Activated T-helper 17 cell treated with anti-CD3 and anti-CD28 coated beads, Interleukin-2, amount 50 U/mL, for 72 hours (primary cell): ENCODE results near the gene CTBP2. TPM values are rescaled to one million over a fixed set of nuclear protein-coding genes. Genes with fewer than 3 reads are reported as not detected.
"Not testable (repeated sequence)": the region's sequence is repeated elsewhere in the genome, so short reads cannot be mapped to it uniquely, and the experiment has no call there.

Experiments used
- ATAC-seq: fragments of 150-1000 bp; cut with Tn5 transposase; replicated peaks from 2 replicates; pipeline ENCODE4 v1.10.0; 2021; ENCODE audit warnings: mild to moderate bottlenecking, moderate library complexity
- H3K27ac Mint-ChIP-seq: one replicate; pipeline ENCODE4 v1.8.0; 2022; ENCODE audit warnings: mixed read lengths
- H3K27me3 Mint-ChIP-seq: one replicate; pipeline ENCODE4 v1.8.0; 2022; ENCODE audit warnings: mixed read lengths
- H3K36me3 Mint-ChIP-seq: one replicate; pipeline ENCODE4 v1.8.0; 2022; ENCODE audit warnings: low read depth, mild to moderate bottlenecking, mixed read lengths
- H3K4me1 Mint-ChIP-seq: one replicate; pipeline ENCODE4 v1.8.0; 2022; ENCODE audit warnings: mixed read lengths
- H3K4me3 Mint-ChIP-seq: one replicate; pipeline ENCODE4 v1.8.0; 2022; ENCODE audit warnings: mild to moderate bottlenecking, mixed read lengths
- H3K9me3 Mint-ChIP-seq: one replicate; pipeline ENCODE4 v1.8.0; 2022; ENCODE audit warnings: mixed read lengths
- total RNA-seq, 2 donors: library from RNA; stranded (reverse); gene quantifications; one replicate each; pipeline ENCODE4 v1.2.3, GENCODE V29; 2022

The CTBP2 gene
- total RNA-seq, 2 donors from 2014 or later, result 0.74 to 1.1 TPM

DNA sequence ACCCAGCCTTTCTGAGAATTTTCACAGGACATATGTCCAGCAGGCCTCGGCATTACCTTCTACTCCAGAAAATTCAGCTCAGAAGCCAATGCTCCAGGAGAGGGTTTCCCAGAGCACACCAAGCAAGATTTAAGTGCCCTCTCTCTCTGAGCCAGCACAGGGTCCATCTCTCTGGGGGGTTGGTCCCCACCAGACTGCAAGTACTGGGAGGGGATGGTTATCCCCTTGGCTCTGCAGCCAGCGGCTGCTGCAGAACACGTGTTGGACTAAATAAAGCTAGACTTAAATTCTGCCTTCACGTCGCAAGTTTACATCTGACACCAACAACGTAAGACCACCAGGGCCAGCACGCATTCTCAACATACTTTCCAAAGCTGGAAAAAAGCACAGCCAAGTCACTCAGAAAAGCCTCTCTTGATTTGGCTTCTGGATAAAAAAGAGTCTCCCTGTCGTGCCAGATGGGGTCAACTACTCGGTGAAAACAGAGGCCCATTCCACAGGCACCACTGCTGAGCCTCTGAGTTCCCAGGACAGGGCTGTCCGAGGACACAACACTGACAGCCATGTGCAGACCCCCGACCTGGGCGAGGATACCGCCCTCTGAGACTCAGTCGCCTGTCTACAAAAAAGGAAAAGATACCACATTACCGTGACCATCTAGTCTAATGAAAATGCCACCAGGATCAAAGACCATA lies 77.3 kb downstream of the CTBP2 start:
- peaks cover 5% of the 10 kb centered on the region for H3K27me3 Mint-ChIP-seq
- H3K4me3 Mint-ChIP-seq, result no peak overlapping the region
- H3K9me3 Mint-ChIP-seq, result no peaks in the 10 kb centered on the region
- H3K4me1 Mint-ChIP-seq, result no peaks in the 10 kb centered on the region
- H3K27ac Mint-ChIP-seq, result no peak overlapping the region
- H3K36me3 Mint-ChIP-seq, result no peaks in the 10 kb centered on the region
- ATAC-seq, result no peak

DNA sequence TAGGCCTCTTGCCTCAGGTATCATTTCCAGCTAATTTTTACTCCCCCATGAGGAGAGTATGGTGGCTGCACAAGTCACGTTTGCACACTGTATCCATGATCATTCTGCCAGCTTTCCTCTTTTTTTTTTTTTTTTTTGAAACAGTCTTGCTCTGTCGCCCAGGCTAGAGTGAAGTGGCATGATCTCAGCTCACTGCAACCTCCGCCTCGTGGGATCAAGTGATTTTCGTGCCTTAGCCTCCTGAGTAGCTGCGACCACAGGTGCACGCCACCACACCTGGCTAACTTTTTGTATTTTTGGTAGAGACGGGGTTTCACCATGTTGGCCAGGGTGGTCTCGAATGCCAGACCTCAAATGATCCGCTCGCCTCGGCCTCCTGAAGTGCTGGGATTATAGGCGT lies 77.9 kb downstream of the CTBP2 start:
- ATAC-seq, H3K27me3 Mint-ChIP-seq, H3K27ac Mint-ChIP-seq, H3K9me3 Mint-ChIP-seq, H3K4me1 Mint-ChIP-seq, H3K4me3 Mint-ChIP-seq, H3K36me3 Mint-ChIP-seq: not testable (repeated sequence)

DNA sequence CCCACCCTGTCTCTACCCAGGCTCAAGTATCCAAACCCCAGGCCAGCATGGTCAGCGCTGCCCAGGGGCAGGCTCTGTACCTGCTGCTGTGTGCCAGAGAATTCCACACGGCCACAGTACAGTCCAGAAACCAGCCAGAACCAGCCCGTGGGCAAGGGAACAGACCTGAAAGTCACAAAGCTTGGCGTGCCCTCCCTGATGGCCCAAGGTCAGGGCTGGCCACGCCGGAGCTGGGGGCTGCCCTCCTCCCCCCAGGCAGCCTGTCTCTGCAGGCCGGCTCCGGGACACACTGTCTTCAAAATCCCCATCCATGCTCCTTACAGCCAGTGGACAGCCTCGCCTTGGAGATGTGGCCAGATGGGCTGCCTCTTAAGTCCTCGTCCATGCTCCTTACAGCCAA lies 78.4 kb downstream of the CTBP2 start:
- Mint-ChIP-seq H3K36me3 (no peaks in the 10 kb centered on the region), H3K27me3 (peaks cover 3% of the 10 kb centered on the region), H3K9me3 (no peaks in the 10 kb centered on the region), H3K4me1 (no peaks in the 10 kb centered on the region), H3K4me3 (no peak overlapping the region), H3K27ac (no peak overlapping the region)
- no peak for ATAC-seq

DNA sequence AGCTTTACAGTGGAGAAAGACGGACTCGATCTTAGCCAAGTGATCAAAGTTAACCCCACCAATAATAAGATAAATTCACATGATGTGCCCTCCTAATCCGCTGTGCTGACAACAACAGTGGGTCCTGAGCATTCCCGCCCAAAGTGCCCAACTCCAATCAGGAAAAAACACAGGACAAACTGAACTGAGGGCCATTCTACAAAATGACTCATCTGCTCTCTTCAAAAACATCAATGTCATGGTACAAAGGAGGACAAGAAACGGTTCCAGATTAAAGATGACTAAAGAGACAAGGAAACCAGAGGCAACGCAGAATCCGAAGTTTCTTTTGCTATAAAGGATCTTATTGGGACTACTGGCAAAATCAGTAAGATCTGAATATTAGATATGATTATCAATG lies 79.4 kb downstream of the CTBP2 start:
- Mint-ChIP-seq H3K36me3 (no peaks in the 10 kb centered on the region), H3K4me1 (no peaks in the 10 kb centered on the region), H3K4me3 (no peak overlapping the region), H3K27me3 (peaks cover 3% of the 10 kb centered on the region), H3K9me3 (no peaks in the 10 kb centered on the region), H3K27ac (no peak overlapping the region)
- ATAC-seq, result no peak

- Mint-ChIP-seq H3K27me3 (peaks cover 6% of the 10 kb centered on the region), H3K4me3 (no peak overlapping the region), H3K27ac (no peak overlapping the region), H3K36me3 (no peaks in the 10 kb centered on the region), H3K4me1 (no peaks in the 10 kb centered on the region), H3K9me3 (no peaks in the 10 kb centered on the region)
- ATAC-seq, result no peak
Measured at GRCh38 chr10:125080296-125080695, 80.1 kb downstream of the CTBP2 start.

DNA sequence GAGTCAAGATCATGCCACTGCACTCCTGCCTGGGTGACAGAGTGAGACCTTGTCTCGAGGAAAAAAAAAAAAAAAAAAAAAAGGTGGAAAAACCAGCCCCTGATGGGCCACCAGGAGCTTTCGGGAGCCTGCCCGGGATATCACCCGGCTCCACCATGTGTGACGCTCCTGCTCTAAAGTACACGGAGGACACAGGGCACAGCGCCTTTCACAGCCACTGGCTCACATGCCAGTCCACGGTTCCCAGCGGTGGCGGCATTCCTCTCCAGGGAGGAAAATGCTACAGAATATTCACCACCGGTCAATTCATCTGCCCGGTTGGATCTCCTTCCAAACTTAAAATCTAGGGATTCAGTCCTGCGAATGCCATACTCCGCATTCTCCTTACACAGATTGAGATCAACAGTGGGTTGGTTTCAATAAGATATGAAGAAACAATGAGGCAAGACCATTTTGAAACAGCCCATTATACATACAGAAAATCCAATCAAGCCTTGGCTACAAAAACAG lies 81.2 kb downstream of the CTBP2 start:
- H3K4me1 Mint-ChIP-seq, result no peaks in the 10 kb centered on the region
- H3K4me3 Mint-ChIP-seq, result no peak overlapping the region
- H3K9me3 Mint-ChIP-seq, result no peaks in the 10 kb centered on the region
- ATAC-seq, result no peak
- no peaks in the 10 kb centered on the region for H3K36me3 Mint-ChIP-seq
- H3K27me3 Mint-ChIP-seq, result peaks cover 5% of the 10 kb centered on the region
- no peak overlapping the region for H3K27ac Mint-ChIP-seq

DNA sequence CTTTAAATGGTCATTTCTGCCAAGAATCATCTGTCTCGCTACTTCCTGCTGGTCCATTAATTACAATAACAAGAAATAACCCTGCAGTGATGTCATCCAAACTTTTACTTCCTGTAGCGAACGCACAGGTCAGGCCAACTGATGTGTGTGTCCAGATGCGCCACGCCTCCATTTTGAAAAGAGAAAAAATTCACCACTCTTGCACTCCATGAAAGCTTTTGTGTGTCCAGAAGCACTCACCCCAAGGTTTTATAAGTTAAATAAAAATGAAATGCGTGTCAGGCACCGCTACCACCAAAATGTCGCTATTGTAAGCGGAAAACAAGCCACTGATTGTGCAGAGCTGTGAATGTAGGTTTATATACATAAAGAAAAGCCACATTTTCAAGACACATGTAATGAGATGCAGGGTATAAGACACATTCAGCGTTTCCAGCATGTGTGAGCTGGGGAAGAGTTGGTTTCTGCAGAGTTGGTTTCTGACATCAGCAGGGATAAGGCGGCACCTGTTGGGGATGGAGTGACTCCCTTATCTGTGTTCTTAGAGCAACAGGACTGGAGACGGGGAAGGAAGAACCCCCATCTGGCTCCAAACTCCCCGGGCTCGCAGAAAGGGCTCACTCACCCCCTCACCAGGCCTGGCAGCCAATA lies 83.3 kb downstream of the CTBP2 start:
- Mint-ChIP-seq H3K27ac (no peak overlapping the region), H3K4me1 (no peaks in the 10 kb centered on the region), H3K27me3 (peaks cover 5% of the 10 kb centered on the region), H3K9me3 (no peaks in the 10 kb centered on the region), H3K36me3 (no peaks in the 10 kb centered on the region), H3K4me3 (no peak overlapping the region)
- ATAC-seq, result no peak

DNA sequence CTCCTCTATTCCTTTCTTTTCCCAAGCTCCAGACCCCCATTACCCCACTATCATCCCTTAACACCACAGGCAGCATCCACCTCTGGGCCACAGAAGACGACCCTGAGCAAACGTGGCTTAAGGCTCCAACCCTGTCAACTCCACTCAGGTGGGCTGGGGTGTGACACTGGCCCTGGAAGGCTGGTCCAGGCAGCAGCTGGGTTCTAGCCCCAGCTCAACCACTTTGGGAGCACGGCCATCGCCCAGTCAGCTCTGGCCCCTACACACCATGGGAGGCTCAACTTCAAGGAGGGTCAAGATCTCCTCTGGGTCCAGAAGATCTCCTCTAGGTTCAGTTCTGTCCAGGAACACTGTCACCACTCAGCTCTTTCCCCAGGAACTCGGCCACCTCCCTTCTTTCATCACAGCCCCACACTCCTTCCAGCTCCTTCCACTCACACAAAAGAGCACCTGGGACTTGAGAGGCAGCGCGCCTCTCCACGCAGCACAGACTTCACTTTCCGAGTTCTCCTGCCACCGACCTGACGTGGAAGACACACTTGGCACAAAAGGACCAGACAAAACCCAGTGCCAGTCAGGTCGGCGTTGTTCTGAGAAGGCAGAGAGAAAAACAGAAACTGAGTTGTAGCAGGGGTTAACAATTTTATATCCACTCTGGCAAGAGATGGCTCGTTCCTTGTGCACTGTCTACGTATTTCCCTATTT lies 84.1 kb downstream of the CTBP2 start:
- H3K27me3 Mint-ChIP-seq, result peaks cover 5% of the 10 kb centered on the region
- H3K9me3 Mint-ChIP-seq, result no peaks in the 10 kb centered on the region
- H3K36me3 Mint-ChIP-seq, result no peaks in the 10 kb centered on the region
- H3K4me1 Mint-ChIP-seq, result no peaks in the 10 kb centered on the region
- no peak overlapping the region for H3K4me3 Mint-ChIP-seq
- no peak overlapping the region for H3K27ac Mint-ChIP-seq
- ATAC-seq, result no peak

DNA sequence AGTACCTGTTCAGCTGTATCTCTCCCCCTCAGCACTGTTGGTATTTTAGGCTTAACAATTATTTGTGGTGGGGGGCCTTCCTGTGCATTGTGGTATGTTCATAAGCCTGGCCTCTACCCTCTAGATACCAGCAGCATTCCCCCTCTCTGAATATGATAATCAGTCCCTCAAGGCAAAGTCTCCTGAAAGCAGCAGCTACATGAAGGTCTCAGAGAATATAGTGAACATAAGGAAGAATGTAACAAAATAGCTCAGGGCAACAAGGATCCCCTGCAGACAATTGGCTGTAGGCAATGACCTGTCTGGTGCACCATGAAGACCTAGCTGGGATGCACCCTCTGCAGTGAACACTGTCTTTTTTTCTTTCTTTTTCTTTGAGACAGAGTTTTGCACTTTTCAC lies 86.4 kb downstream of the CTBP2 start:
- no peaks in the 10 kb centered on the region for H3K4me1 Mint-ChIP-seq
- H3K9me3 Mint-ChIP-seq, result no peaks in the 10 kb centered on the region
- no peak overlapping the region for H3K4me3 Mint-ChIP-seq
- H3K36me3 Mint-ChIP-seq, result no peaks in the 10 kb centered on the region
- no peak overlapping the region for H3K27ac Mint-ChIP-seq
- H3K27me3 Mint-ChIP-seq, result peaks cover 5% of the 10 kb centered on the region
- ATAC-seq, result no peak

- H3K36me3 Mint-ChIP-seq, result no peaks in the 10 kb centered on the region
- no peaks in the 10 kb centered on the region for H3K4me1 Mint-ChIP-seq
- no peak for ATAC-seq
- H3K4me3 Mint-ChIP-seq, result no peak overlapping the region
- H3K9me3 Mint-ChIP-seq, result no peaks in the 10 kb centered on the region
- H3K27ac Mint-ChIP-seq, result no peak overlapping the region
- peaks cover 11% of the 10 kb centered on the region for H3K27me3 Mint-ChIP-seq
Measured at GRCh38 chr10:125072794-125073193, 87.6 kb downstream of the CTBP2 start.

DNA sequence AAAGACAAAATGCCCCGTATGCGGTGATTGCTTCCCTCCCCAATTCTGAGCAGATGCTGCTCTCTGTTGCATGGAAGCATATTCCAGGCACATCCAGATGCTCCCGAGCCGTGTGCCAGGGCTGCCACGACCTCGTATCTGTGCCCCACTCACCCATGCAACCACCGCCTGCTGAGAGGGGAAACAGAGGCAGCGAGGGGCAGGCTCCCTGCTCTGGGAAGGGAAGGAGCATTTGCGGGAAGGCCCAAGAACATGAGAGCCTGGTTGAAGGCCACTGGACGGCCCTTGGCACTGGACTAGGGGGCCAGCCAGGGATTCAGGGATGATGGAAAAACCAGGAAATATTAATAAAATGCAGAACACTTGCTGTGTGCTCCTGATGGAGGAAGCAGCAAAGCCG lies 89.4 kb downstream of the CTBP2 start:
- Mint-ChIP-seq H3K4me3 (no peak overlapping the region), H3K4me1 (no peaks in the 10 kb centered on the region), H3K27me3 (peaks cover 15% of the 10 kb centered on the region), H3K27ac (no peak overlapping the region), H3K36me3 (no peaks in the 10 kb centered on the region), H3K9me3 (no peaks in the 10 kb centered on the region)
- no peak for ATAC-seq

- no peak for ATAC-seq
- Mint-ChIP-seq H3K27ac (no peak overlapping the region), H3K4me3 (no peak overlapping the region), H3K9me3 (no peaks in the 10 kb centered on the region), H3K36me3 (no peaks in the 10 kb centered on the region), H3K27me3 (peaks cover 13% of the 10 kb centered on the region), H3K4me1 (peaks cover 11% of the 10 kb centered on the region)
Measured at GRCh38 chr10:125068406-125068805, 92.0 kb downstream of the CTBP2 start.

GRCh38 chr10:125067764-125068163 lies 92.6 kb downstream of the CTBP2 start:
- H3K4me3 Mint-ChIP-seq, result no peak overlapping the region
- H3K27me3 Mint-ChIP-seq, result peaks cover 16% of the 10 kb centered on the region
- no peaks in the 10 kb centered on the region for H3K36me3 Mint-ChIP-seq
- H3K4me1 Mint-ChIP-seq, result peaks cover 11% of the 10 kb centered on the region
- no peak for ATAC-seq
- no peak overlapping the region for H3K27ac Mint-ChIP-seq
- H3K9me3 Mint-ChIP-seq, result no peaks in the 10 kb centered on the region

DNA sequence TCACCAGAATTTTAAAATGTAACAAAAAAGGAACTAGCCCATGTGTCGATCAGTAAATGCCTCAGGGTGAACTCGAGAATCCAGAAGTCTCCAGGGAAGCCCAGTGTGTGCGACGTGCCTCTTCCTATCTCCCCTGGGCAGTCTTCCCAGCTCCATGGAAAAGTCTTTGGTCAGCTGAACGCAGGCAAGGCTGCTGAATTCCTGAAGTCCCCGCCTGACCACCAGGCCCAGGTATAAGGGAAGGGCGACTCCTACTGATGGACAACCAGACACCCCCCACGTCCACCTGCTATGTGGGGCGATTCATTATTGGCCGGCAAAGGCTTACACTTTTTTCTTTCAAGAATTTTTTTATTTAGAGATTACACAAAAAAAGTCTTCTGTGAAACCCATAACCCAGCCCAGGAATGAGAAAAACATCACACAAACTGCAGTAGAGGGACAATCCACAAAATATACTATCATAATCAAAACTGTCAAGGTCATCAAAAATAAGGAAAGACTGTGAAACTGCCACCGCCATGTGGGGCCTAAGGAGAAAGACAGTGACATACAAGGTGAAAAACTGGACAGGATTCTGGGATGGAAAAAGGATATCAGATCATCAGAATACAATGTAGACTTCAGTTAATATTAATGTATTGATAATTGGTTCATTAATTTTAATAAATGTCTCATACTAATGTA lies 93.5 kb downstream of the CTBP2 start:
- ATAC-seq, result no peak
- Mint-ChIP-seq H3K27ac (no peak overlapping the region), H3K27me3 (peaks cover 19% of the 10 kb centered on the region), H3K36me3 (no peaks in the 10 kb centered on the region), H3K4me3 (no peak overlapping the region), H3K4me1 (peaks cover 11% of the 10 kb centered on the region), H3K9me3 (no peaks in the 10 kb centered on the region)
